AG10803 (cell line): ENCODE measurements around the gene SHISA9.

Source experiments
- DNase-seq: peaks from one replicate; pipeline ENCODE4 v3.0.0; 2010; ENCODE audit warnings: low read depth
- H3K4me3 ChIP-seq: 2 replicates; pipeline ENCODE4 v1.5.1; 2011; ENCODE audit warnings: mild to moderate bottlenecking, low read length, control low read depth
- CTCF ChIP-seq: conservative IDR thresholded peaks from 2 replicates; pipeline ENCODE4 v1.5.1; 2011; ENCODE audit warnings: mild to moderate bottlenecking, low read length, control low read depth, inconsistent platforms

SHISA9 gene

DNA sequence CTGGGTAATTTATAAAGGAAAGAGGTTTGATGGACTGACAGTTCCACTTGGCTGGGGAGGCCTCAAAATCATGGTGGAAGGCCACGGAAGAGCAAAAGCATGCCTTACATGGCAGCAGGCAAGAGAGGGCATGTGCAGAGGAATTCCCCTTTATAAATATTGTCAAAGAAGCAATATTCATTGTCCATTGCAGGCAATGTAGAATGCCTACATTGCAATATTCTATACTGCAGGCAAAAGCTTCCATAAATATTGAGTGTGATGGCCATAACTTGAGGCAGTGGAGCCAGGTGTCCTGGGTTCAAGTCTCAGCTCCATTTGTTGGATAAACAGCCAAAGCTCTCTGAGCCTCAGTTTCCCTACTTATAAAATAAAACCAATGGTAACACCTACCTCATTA, 322.3 kb downstream of the SHISA9 start:
- H3K4me3 ChIP-seq: no peak overlapping the region
- no peak for TF ChIP-seq CTCF
- DNase-seq: no peak

DNA sequence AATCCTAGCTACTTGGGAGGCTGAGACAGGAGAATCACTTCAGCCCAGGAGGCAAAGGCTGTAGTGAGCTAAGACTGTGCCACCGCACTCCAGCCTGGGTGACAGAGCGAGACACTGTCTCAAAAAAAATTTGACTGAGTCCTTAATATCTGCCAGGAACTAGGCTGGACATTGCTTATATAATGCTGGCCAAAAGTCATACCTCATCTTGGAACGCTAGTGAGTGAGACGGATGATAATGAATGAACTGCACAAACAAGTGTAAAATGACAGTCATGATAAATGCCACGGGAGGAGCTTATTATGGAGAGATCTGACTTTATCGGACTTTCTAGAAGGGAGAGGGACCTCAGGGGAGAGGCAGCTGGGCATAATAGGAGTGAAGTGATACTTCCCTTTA, 327.6 kb downstream of the SHISA9 start:
- no peak overlapping the region for H3K4me3 ChIP-seq
- no peak for DNase-seq
- TF ChIP-seq CTCF: no peak

DNA sequence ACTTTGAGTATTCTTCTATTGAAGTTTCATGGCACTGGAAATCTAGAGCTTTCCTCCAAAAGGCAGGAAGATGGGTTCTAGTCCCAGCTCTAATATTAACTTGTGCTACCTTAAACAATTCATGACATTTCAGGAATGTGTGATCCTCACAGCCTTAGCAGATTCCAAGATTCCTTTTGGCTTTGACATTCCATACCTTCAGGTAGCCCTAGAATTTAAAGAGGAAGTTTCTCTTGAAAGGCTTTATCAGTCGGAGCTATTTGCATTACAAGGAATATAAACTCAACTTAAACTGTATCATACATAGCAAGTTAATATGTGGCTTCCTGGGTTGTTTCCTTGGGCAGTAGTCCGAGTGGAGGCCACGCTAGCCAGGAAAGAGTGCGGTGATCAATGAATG, 330.0 kb downstream of the SHISA9 start:
- no peak for DNase-seq
- no peak overlapping the region for H3K4me3 ChIP-seq
- no peak for TF ChIP-seq CTCF

- H3K4me3 ChIP-seq: no peak overlapping the region
- no peak for TF ChIP-seq CTCF
- no peak for DNase-seq
Observed at GRCh38 chr16:13234999-13235398, 333.6 kb downstream of the SHISA9 start.

DNA sequence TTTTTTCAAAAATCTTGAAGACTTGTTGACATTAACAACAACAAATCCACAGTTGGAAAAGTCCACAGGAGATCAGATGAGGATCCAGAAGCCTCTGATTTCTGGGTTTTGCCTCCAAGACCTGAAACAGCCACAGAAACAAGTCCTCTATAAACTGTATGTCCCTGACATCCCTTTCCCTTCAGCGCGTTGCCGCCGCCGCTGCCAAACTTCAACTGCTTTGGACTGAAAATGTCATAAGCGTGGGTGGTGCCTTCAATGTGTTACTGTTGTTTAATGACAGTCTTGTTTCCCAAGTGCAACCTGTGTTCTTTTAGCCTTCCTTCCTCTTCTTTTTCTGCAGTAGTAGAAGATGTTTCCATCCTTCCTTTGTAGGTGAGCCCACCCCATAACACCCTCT, 334.9 kb downstream of the SHISA9 start:
- DNase-seq: no peak
- no peak overlapping the region for H3K4me3 ChIP-seq
- TF ChIP-seq CTCF: no peak

GRCh38 chr16:13238182-13238581, 336.8 kb downstream of the SHISA9 start:
- TF ChIP-seq CTCF: no peak
- no peak for DNase-seq
- H3K4me3 ChIP-seq: no peak overlapping the region

DNA sequence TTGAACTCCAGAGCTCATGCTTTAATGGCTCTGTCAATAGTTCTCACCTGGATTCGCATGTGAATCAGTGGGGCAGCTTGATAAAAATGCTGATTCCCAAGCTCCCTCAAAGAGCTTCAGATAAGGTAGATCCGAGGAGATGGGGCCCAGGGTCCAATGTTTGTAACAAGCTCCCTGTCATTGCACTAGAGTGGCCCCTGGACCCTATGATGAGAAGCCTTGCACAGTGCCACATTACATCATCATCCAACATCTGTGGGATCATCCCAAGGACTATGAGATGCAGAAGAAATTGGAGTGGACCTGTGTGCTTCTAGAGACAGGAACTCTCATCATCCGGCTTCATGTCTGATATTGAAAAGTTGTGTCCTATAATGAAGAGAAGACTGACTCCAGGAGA, 340.8 kb downstream of the SHISA9 start:
- DNase-seq: no peak
- no peak overlapping the region for H3K4me3 ChIP-seq
- no peak for TF ChIP-seq CTCF
